ENCODE results near the gene FGF12. TPM values are rescaled to one million over a fixed set of nuclear protein-coding genes. Genes with fewer than 3 reads are reported as not detected.

The FGF12 gene
- total and polyA plus RNA-seq, 2 experiments from 2014 or later: 6.0 to 14.3 TPM

GRCh38 chr3:192563417-192563816 is 163.9 kb downstream of the FGF12 start:
- H3K9me3 Mint-ChIP-seq: no peaks in the 10 kb centered on the region
- no peaks in the 10 kb centered on the region for H3K79me2 ChIP-seq (replicated peaks; ENCODE audit: insufficient read depth)
- H3K27ac ChIP-seq (ENCODE audit: low read depth): no peak overlapping the region
- H3K27me3 Mint-ChIP-seq (ENCODE audit: insufficient read depth, low read depth, poor library complexity): peaks cover 3% of the 10 kb centered on the region
- H3K4me3 ChIP-seq: no peak overlapping the region
- H3K27me3 ChIP-seq (ENCODE audit: insufficient read depth): no peaks in the 10 kb centered on the region
- no peaks in the 10 kb centered on the region for H3K4me1 Mint-ChIP-seq
- H3K4me3 Mint-ChIP-seq: no peak overlapping the region
- no peaks in the 10 kb centered on the region for H3K36me3 ChIP-seq (ENCODE audit: insufficient read depth)
- no peaks in the 10 kb centered on the region for H3K9me2 ChIP-seq (ENCODE audit: insufficient read depth)
- no peak overlapping the region for H3K27ac Mint-ChIP-seq
- no peaks in the 10 kb centered on the region for H4K20me1 ChIP-seq (replicated peaks; ENCODE audit: insufficient read depth)
- DNase-seq (ENCODE audit: low spot score) (no peak), ATAC-seq (no peak)
- H3K36me3 Mint-ChIP-seq (ENCODE audit: low read depth): no peaks in the 10 kb centered on the region
- no peaks in the 10 kb centered on the region for H3K4me1 ChIP-seq (ENCODE audit: insufficient read depth)
- TF ChIP-seq EZH2phosphoT487 (IDR thresholded peaks at IDR 0.05; ENCODE audit: unreplicated experiment) (no peak), POLR2AphosphoS5 (IDR thresholded peaks at IDR 0.05; ENCODE audit: low read depth) (no peak), REST (IDR thresholded peaks at IDR 0.05; ENCODE audit: unreplicated experiment) (no peak), CREB1 (CRISPR knock-in tag; IDR thresholded peaks at IDR 0.05; ENCODE audit: low read depth) (no peak), ETS1 (IDR thresholded peaks at IDR 0.05) (no peak), STAT1 (IDR thresholded peaks at IDR 0.05; ENCODE audit: unreplicated experiment) (no peak), ZNF114 (CRISPR knock-in tag; IDR thresholded peaks at IDR 0.05) (no peak), EZH2 (IDR thresholded peaks at IDR 0.05; ENCODE audit: low read depth, unreplicated experiment) (no peak), JUNB (IDR thresholded peaks at IDR 0.05; ENCODE audit: unreplicated experiment) (no peak), NANOG (IDR thresholded peaks at IDR 0.05; ENCODE audit: borderline replicate concordance) (no peak)
- TF ChIP-seq, protein P1, sequence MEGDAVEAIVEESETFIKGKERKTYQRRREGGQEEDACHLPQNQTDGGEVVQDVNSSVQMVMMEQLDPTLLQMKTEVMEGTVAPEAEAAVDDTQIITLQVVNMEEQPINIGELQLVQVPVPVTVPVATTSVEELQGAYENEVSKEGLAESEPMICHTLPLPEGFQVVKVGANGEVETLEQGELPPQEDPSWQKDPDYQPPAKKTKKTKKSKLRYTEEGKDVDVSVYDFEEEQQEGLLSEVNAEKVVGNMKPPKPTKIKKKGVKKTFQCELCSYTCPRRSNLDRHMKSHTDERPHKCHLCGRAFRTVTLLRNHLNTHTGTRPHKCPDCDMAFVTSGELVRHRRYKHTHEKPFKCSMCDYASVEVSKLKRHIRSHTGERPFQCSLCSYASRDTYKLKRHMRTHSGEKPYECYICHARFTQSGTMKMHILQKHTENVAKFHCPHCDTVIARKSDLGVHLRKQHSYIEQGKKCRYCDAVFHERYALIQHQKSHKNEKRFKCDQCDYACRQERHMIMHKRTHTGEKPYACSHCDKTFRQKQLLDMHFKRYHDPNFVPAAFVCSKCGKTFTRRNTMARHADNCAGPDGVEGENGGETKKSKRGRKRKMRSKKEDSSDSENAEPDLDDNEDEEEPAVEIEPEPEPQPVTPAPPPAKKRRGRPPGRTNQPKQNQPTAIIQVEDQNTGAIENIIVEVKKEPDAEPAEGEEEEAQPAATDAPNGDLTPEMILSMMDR (conservative IDR thresholded peaks at IDR 0.05; ENCODE audit: low read depth in 2 of 2): no peak
- no peaks in the 10 kb centered on the region for H3F3A ChIP-seq (replicated peaks; ENCODE audit: low read depth)
- no peak overlapping the region for H3K4me2 ChIP-seq
- no peak overlapping the region for H2AFZ ChIP-seq
